Osteocyte (in vitro differentiated cells): ENCODE data around the gene TAF6. TPM values are rescaled to one million over a fixed set of nuclear protein-coding genes. Genes with fewer than 3 reads are reported as not detected.
A peak's percentile ranks its signal among the peaks of the same experiment; 100 is the strongest.

Source experiments
- DNase-seq: peaks from one replicate; pipeline ENCODE4 v3.0.0; 2021; ENCODE audit warnings: mixed read lengths; ENCODE audit not compliant: unreplicated experiment; ENCODE audit errors: extremely low spot score
- H3K27ac Mint-ChIP-seq: one replicate; pipeline ENCODE4 v1.8.0; 2021; ENCODE audit warnings: mild to moderate bottlenecking, mixed read lengths; ENCODE audit not compliant: unreplicated experiment
- H3K27me3 Mint-ChIP-seq: one replicate; pipeline ENCODE4 v1.8.0; 2021; ENCODE audit warnings: mixed read lengths; ENCODE audit not compliant: unreplicated experiment
- H3K36me3 Mint-ChIP-seq: one replicate; pipeline ENCODE4 v1.8.0; 2021; ENCODE audit warnings: mixed read lengths; ENCODE audit not compliant: unreplicated experiment
- H3K4me1 Mint-ChIP-seq: one replicate; pipeline ENCODE4 v1.8.0; 2021; ENCODE audit warnings: mixed read lengths; ENCODE audit not compliant: unreplicated experiment
- H3K4me3 Mint-ChIP-seq: one replicate; pipeline ENCODE4 v1.8.0; 2021; ENCODE audit warnings: mild to moderate bottlenecking, moderate library complexity, mixed read lengths; ENCODE audit not compliant: unreplicated experiment
- H3K9me3 Mint-ChIP-seq: one replicate; pipeline ENCODE4 v1.8.0; 2021; ENCODE audit warnings: mixed read lengths; ENCODE audit not compliant: unreplicated experiment
- CTCF ChIP-seq: fragments of 200-600 bp; sonication (generic); IDR thresholded peaks from 2 replicates; pipeline ENCODE4 v1.5.0; 2021; ENCODE audit warnings: antibody characterized with exemption, mild to moderate bottlenecking, moderate library complexity
- total RNA-seq: library from RNA; stranded (reverse); gene quantifications from 2 replicates; pipeline ENCODE4 v1.2.1, GENCODE V29; 2021

The TAF6 gene
- total RNA-seq, 1 donor from 2014 or later: 62.8 TPM

- Mint-ChIP-seq H3K4me1 (peaks cover 32% of the 10 kb centered on the region), H3K36me3 (peaks cover 14% of the 10 kb centered on the region), H3K4me3 (no peak overlapping the region), H3K27ac (no peak overlapping the region), H3K27me3 (no peaks in the 10 kb centered on the region), H3K9me3 (no peaks in the 10 kb centered on the region)
- no peak for TF ChIP-seq CTCF
- DNase-seq: no peak
Observed at GRCh38 chr7:100154651-100155491, 35.7 kb upstream of the TAF6 start.

- Mint-ChIP-seq H3K27ac (peak overlapping the region; percentile 41), H3K36me3 (peaks cover 14% of the 10 kb centered on the region), H3K4me1 (peaks cover 33% of the 10 kb centered on the region), H3K4me3 (no peak overlapping the region), H3K9me3 (no peaks in the 10 kb centered on the region), H3K27me3 (no peaks in the 10 kb centered on the region)
- no peak for TF ChIP-seq CTCF
- DNase-seq: no peak
Observed at GRCh38 chr7:100153708-100154535, 34.8 kb upstream of the TAF6 start.

GRCh38 chr7:100152937-100153666, 33.9 kb upstream of the TAF6 start:
- H3K36me3 Mint-ChIP-seq: peaks cover 14% of the 10 kb centered on the region
- H3K4me3 Mint-ChIP-seq: no peak overlapping the region
- no peak for DNase-seq
- H3K4me1 Mint-ChIP-seq: peaks cover 33% of the 10 kb centered on the region
- peak overlapping the region; percentile 31 for H3K27ac Mint-ChIP-seq
- no peak for TF ChIP-seq CTCF
- H3K27me3 Mint-ChIP-seq: no peaks in the 10 kb centered on the region
- no peaks in the 10 kb centered on the region for H3K9me3 Mint-ChIP-seq

GRCh38 chr7:100152404-100152803, 33.2 kb upstream of the TAF6 start:
- no peak for DNase-seq
- Mint-ChIP-seq H3K27me3 (no peaks in the 10 kb centered on the region), H3K4me1 (peaks cover 29% of the 10 kb centered on the region), H3K9me3 (no peaks in the 10 kb centered on the region), H3K4me3 (no peak overlapping the region), H3K27ac (no peak overlapping the region), H3K36me3 (peaks cover 14% of the 10 kb centered on the region)
- no peak for TF ChIP-seq CTCF
